Testis (tissue), 3 donors: Measurements from ENCODE around the gene ZSWIM6. TPM values are rescaled to one million over a fixed set of nuclear protein-coding genes. Genes with fewer than 3 reads are reported as not detected.

Experiments used
- DNase-seq: peaks from one replicate; pipeline ENCODE4 v3.0.0-alpha.2; 2019
- H3K27ac ChIP-seq, 2 donors: fragments of 200-600 bp; sonication (generic); one replicate each; pipeline ENCODE4 v1.5.1; 2019
- H3K27me3 ChIP-seq: fragments of 200-600 bp; sonication (generic); one replicate; pipeline ENCODE4 v1.5.1; 2019
- H3K36me3 ChIP-seq: fragments of 200-600 bp; sonication (generic); one replicate; pipeline ENCODE4 v1.5.1; 2017; ENCODE audit warnings: low read depth; ENCODE audit errors: missing control alignments
- H3K4me1 ChIP-seq: fragments of 200-600 bp; sonication (generic); one replicate; pipeline ENCODE4 v1.5.1; 2019
- H3K4me3 ChIP-seq, 2 donors: fragments of 200-600 bp; sonication (generic); one replicate each; pipeline ENCODE4 v1.5.1; 2017 to 2019
- H3K9me3 ChIP-seq: fragments of 200-600 bp; sonication (generic); one replicate; pipeline ENCODE4 v1.5.1; 2017
- POLR2A ChIP-seq: fragments of 450-650 bp; IDR thresholded peaks from one replicate; pipeline ENCODE4 v1.6.1; 2017; ENCODE audit warnings: antibody characterized with exemption, mild to moderate bottlenecking, moderate library complexity
- WGBS, 2 donors: methylation state at CpG; one replicate each; pipeline ENCODE4 v1.1.5; 2018; 5-methylcytosine and 5-hydroxymethylcytosine counted together
- intact Hi-C: fragments of 100-400 bp; cut with DNase I; formaldehyde crosslinking; loops from one replicate; pipeline ENCODE4 v1.15.1; 2023; ENCODE audit warnings: low total_unique reads
- polyA plus RNA-seq: library from polyadenylated mRNA; stranded (reverse); fragments of 350-450 nt; fragmentation: Illumina TruSeq; extraction: RNeasy Lipid Tissue Mini Kit (QIAGEN cat#74804); gene quantifications from one replicate; pipeline ENCODE4 v1.2.3, GENCODE V29; 2014; ENCODE audit warnings: low read depth, low replicate concordance; ENCODE audit not compliant: insufficient read depth
- total RNA-seq, 2 donors: library from RNA; depleted of rRNA; stranded (reverse); fragments of >200 nt; gene quantifications; one replicate each; pipeline ENCODE4 v1.2.3, GENCODE V29; 2016
- TF ChIP-seq, protein P1 (sequence below), 3 experiments: fragments of 450-650 bp in 2 of 3; fragments of 200-600 bp in 1 of 3; sonication (generic) in 1 of 3; IDR thresholded peaks; one replicate each; pipeline ENCODE4 v1.5.1; 2016 to 2019; ENCODE audit warnings: antibody characterized with exemption in 3 of 3, mild to moderate bottlenecking in 2 of 3, moderate library complexity in 1 of 3

Gene ZSWIM6
- total and polyA plus RNA-seq, 3 donors from 2014 or later: 14.6 to 18.0 (median 16.5) TPM

DNA sequence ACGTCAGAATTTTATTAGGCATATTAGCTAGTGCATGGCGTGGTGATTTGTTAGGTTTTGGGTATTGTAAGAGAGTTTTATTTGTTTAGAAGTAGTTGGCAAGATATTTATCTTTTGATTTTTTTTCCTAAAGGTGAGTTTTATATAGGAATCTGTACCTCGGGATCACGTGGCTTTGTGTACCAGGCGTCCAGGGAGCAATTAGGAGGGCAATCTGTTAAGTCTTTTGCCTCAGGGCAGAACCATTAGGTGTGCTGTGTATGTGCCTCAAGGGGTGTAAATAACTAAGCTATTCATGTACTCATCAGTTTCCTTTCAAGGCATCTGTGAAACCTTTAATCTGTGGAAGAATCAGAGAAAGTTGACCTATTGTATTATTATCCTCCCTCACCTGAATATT, 39.4 kb downstream of the ZSWIM6 start:
- Histone ChIP-seq H3K27ac (no peak overlapping the region), H3K4me3 (no peak overlapping the region), H3K9me3 (no peaks in the 10 kb centered on the region), H3K27me3 (no peaks in the 10 kb centered on the region), H3K36me3 (no peaks in the 10 kb centered on the region), H3K4me1 (no peaks in the 10 kb centered on the region)
- TF ChIP-seq POLR2A: no peak
- TF ChIP-seq, protein P1, sequence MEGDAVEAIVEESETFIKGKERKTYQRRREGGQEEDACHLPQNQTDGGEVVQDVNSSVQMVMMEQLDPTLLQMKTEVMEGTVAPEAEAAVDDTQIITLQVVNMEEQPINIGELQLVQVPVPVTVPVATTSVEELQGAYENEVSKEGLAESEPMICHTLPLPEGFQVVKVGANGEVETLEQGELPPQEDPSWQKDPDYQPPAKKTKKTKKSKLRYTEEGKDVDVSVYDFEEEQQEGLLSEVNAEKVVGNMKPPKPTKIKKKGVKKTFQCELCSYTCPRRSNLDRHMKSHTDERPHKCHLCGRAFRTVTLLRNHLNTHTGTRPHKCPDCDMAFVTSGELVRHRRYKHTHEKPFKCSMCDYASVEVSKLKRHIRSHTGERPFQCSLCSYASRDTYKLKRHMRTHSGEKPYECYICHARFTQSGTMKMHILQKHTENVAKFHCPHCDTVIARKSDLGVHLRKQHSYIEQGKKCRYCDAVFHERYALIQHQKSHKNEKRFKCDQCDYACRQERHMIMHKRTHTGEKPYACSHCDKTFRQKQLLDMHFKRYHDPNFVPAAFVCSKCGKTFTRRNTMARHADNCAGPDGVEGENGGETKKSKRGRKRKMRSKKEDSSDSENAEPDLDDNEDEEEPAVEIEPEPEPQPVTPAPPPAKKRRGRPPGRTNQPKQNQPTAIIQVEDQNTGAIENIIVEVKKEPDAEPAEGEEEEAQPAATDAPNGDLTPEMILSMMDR (IDR thresholded peaks at IDR 0.05): no peak
- WGBS, 2 donors: 77 to 83% methylated on average over 5 of the region's 5 CpGs
- no peak for DNase-seq
- intact Hi-C loops: no loop called here

DNA sequence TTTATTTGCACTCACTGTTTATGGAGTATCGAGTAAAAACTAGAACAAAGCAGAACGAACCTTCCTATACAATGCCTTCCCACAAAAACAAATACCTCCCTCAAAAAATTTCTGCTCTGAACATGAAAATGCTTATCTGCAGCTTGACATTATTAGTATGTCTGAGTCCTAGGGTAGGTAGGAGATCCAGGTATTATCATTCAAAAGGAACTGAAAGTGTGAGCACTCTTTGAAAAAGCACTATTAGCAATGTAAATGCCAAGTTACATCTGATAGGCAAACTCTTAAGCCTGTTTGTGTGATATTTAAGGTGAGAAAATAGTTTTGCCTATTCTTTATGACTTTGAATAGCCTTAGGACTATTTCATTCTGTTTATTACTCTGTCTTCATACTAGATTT, 47.6 kb downstream of the ZSWIM6 start:
- 86 to 94% methylated on average over 2 of the region's 2 CpGs for WGBS, 2 donors

DNA sequence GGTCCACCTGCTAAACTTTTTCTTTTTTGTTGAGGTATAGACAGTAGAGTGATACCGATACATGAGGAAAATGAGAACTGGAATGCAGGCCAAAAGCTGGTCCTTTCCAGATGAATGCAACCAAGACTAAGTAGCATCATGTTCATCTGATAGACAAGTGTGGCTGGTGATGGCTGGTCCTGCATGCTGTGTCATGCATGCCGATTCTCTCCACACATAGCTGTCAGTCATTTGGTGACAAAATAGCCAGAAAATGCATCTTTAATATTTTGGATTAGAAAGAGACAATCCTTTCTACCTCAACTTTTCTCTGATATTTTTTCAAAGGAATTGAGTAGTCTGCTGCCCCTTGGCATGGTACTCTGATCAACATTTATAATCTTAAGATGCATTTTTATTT, 49.9 kb downstream of the ZSWIM6 start:
- no peak for DNase-seq
- H3K36me3 ChIP-seq: no peaks in the 10 kb centered on the region
- intact Hi-C loops: no loop called here
- H3K4me1 ChIP-seq: no peaks in the 10 kb centered on the region
- no peak for TF ChIP-seq POLR2A
- TF ChIP-seq, protein P1 (IDR thresholded peaks at IDR 0.05): no peak
- WGBS, 2 donors: 92 to 93% methylated on average over 2 of the region's 2 CpGs
- H3K27ac ChIP-seq: no peak overlapping the region
- no peak overlapping the region for H3K4me3 ChIP-seq
- H3K9me3 ChIP-seq: no peaks in the 10 kb centered on the region
- H3K27me3 ChIP-seq: no peaks in the 10 kb centered on the region

More for the DNA sequence above, 47.6 kb downstream of the ZSWIM6 start:
- H3K9me3 ChIP-seq: no peaks in the 10 kb centered on the region
- no peaks in the 10 kb centered on the region for H3K27me3 ChIP-seq
- TF ChIP-seq, protein P1 (IDR thresholded peaks at IDR 0.05): no peak
- TF ChIP-seq POLR2A: no peak
- H3K4me1 ChIP-seq: no peaks in the 10 kb centered on the region
- H3K36me3 ChIP-seq: no peaks in the 10 kb centered on the region
- intact Hi-C loops: no loop called here
- no peak for DNase-seq
- H3K27ac ChIP-seq: no peak overlapping the region
- H3K4me3 ChIP-seq: no peak overlapping the region

DNA sequence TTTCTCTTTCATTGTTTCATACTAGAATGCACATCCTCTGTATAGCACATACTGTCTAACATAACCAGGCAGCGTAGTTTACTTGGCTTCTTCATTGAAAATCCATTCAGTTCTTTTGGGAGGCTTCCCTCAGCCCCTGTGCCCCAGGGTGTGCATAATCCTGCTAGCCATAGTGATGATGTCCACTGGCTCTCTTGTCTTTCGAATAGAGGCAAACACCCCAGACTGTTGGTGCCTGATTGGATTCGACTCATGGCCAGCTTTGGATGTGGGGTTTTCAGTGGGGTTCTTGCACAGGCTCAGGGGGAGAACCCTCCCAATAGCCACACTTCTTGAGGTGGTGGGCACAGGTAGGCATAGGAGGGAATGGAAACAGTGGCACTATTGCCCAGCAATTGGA, 53.6 kb downstream of the ZSWIM6 start:
- Histone ChIP-seq H3K27me3 (no peaks in the 10 kb centered on the region), H3K9me3 (no peaks in the 10 kb centered on the region), H3K36me3 (no peaks in the 10 kb centered on the region), H3K27ac (no peak overlapping the region), H3K4me1 (no peaks in the 10 kb centered on the region), H3K4me3 (no peak overlapping the region)
- intact Hi-C loops: no loop called here
- no peak for DNase-seq
- 95 to 97% methylated on average over 3 of the region's 3 CpGs for WGBS, 2 donors
- TF ChIP-seq, protein P1 (IDR thresholded peaks at IDR 0.05): no peak
- no peak for TF ChIP-seq POLR2A

DNA sequence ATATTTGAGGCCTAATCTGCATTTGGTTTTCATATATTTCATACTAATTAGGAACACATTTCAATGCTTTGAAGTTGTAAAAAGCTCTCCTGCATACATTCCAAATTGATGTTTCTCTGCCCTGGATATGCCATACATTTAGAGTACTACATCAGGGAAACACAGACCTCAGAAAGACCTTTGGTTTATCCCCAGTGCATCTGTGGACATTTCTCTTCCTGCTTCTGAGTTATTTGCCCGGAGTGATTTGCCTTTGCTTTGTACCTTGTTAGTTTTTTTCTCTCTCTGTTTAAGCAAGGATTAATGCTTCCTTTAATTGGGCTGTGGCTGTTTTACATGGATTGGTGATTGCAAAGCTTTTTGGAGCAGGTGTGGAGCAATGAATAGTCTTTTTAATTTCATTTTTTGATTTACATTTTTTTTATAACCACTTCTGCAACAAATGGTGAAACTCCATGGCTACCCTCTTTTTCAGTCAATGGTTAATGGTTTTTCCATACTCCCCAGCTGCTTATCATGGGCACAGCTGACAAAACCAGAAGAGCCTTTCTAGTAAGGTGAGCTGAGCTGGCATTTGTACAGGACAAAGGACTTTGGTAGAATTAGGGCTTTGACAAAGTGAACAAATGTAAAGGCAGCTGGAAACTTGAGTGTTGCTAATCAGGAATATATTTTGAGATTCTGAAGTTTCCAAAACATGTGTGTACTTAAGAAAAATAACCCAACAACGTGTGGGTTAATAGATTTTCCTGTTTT, 54.2 kb downstream of the ZSWIM6 start:
- 66 to 71% methylated on average over 2 of the region's 2 CpGs for WGBS, 2 donors
- H3K27ac ChIP-seq: no peak overlapping the region
- intact Hi-C loops: no loop called here
- no peaks in the 10 kb centered on the region for H3K4me1 ChIP-seq
- H3K27me3 ChIP-seq: no peaks in the 10 kb centered on the region
- DNase-seq: no peak
- no peak for TF ChIP-seq POLR2A
- TF ChIP-seq, protein P1 (IDR thresholded peaks at IDR 0.05): no peak
- H3K36me3 ChIP-seq: no peaks in the 10 kb centered on the region
- H3K9me3 ChIP-seq: no peaks in the 10 kb centered on the region
- no peak overlapping the region for H3K4me3 ChIP-seq
